ENCODE results near the gene CHRNA4.

DNA sequence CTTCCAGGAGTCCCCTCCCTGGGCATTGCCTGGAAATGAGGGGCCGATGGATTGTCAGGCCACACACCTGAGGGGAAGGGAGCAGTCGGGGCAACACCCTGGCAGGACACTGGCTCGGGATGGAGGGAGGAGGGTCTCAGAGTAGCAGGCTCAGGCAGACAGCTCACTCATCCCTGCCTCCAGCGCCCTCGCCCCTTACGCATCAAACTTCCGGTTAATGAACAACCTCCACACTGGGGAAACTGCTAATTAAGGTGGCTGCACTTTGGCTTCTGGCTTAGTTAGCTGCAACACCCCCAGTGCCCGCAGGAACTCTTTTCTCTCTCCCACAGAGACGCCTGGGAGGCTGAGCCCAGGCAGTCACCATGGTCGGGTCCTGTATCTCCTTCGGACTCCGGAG is 13.4 kb upstream of the CHRNA4 start:
- TF ChIP-seq CTCF (IDR thresholded peaks at IDR 0.05), result no peak
- TF ChIP-seq POLR2A (IDR thresholded peaks at IDR 0.05), result no peak
